ENCODE results near the gene FRMPD1.

Gene FRMPD1

DNA sequence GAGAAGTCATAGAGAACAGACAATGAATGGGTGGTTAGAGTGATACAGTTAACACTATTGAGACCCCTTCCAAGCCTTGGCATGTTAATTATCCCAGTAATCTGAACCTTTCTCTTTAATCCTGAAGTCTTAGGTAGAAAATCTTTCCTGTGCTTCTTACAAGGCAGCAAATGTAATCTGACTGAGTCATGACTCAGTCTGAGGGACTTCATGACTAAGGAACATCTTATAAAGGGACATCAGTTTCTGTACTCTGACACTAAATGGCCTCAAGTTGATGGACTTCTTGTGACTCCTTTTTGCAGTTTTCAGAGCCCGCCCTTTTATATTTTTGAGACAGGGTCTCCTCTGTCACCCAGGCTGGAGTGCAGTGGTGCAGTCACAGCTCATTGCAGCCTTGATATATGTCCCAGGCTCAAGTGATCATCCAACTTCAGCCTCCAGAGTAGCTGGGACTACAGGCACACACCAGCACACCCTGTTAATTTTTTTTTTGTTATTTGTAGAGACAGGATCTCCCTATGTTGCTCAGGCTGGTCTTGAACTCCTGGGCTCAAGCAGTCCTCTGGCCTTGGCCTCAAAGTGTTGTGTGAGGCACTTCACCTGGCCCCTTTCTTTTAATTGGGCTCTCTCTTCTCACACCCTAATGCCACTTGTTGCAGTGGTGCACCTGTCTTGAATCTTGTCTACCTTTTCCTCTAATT, 124.6 kb downstream of the FRMPD1 start:
- Histone ChIP-seq H3K27ac (ENCODE audit: low read depth, low read length) (no peak overlapping the region), H2BK120ac (ENCODE audit: low read depth, low read length) (no peak overlapping the region), H3K18ac (ENCODE audit: low read length) (no peak overlapping the region), H3K4me1 (ENCODE audit: control insufficient read depth, low read depth, low read length) (no peaks in the 10 kb centered on the region), H3K79me1 (ENCODE audit: low read length) (no peaks in the 10 kb centered on the region), H3K36me3 (ENCODE audit: control insufficient read depth, insufficient read depth, low read length) (peaks cover 6% of the 10 kb centered on the region), H3K4me3 (ENCODE audit: low read length) (no peak overlapping the region), H3K23ac (ENCODE audit: low read length) (no peak overlapping the region), H4K8ac (ENCODE audit: low read depth, low read length) (no peak overlapping the region), H2BK15ac (replicated peaks; ENCODE audit: low read depth) (no peak overlapping the region), H2AK5ac (ENCODE audit: low read length) (no peak overlapping the region), H3K4ac (ENCODE audit: low read depth, low read length) (no peak overlapping the region), H4K5ac (ENCODE audit: low read length) (no peak overlapping the region), H3K4me2 (ENCODE audit: low read length) (no peak overlapping the region), H3K79me2 (ENCODE audit: control insufficient read depth, insufficient read depth, low read length) (no peaks in the 10 kb centered on the region), H3K56ac (ENCODE audit: low read length) (no peak overlapping the region), H3K9ac (ENCODE audit: low read length) (no peak overlapping the region), H3K27me3 (ENCODE audit: insufficient read depth, low read length, poor library complexity) (no peaks in the 10 kb centered on the region), H2BK5ac (ENCODE audit: low read length) (no peak overlapping the region)
- DNase-seq: no peak
- WGBS (ENCODE audit: extremely low coverage, insufficient coverage, low lambda C conversion rate): no CpG with 5 or more reads among the region's 1 CpG

DNA sequence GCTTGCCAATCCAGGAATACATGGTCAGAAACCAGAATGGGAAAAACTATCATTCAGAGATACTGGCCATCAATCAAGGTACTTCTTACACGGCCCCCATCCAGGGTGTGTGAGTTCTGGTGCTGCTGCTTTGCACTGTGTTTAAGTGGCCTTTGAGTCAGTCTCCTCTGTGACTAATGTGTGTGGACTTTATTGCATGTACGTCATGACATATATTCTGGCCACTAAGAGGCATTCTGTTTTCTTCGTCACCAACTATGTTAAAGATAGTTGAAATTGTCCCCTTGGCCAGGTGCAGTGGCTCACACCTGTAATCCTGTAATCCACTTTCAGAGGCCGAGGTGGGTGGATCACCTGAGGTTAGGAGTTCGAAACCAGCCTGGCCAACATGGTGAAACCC, 125.6 kb downstream of the FRMPD1 start:
- no peak overlapping the region for H3K9ac ChIP-seq (ENCODE audit: low read length)
- H3K4me2 ChIP-seq (ENCODE audit: low read length): no peak overlapping the region
- H3K36me3 ChIP-seq (ENCODE audit: control insufficient read depth, insufficient read depth, low read length): peaks cover 6% of the 10 kb centered on the region
- no peak overlapping the region for H2BK120ac ChIP-seq (ENCODE audit: low read depth, low read length)
- H3K79me2 ChIP-seq (ENCODE audit: control insufficient read depth, insufficient read depth, low read length): no peaks in the 10 kb centered on the region
- no CpG with 5 or more reads among the region's 5 CpGs for WGBS (ENCODE audit: extremely low coverage, insufficient coverage, low lambda C conversion rate)
- H3K4me3 ChIP-seq (ENCODE audit: low read length): no peak overlapping the region
- H2AK5ac ChIP-seq (ENCODE audit: low read length): no peak overlapping the region
- H3K23ac ChIP-seq (ENCODE audit: low read length): no peak overlapping the region
- no peak overlapping the region for H4K5ac ChIP-seq (ENCODE audit: low read length)
- H3K27ac ChIP-seq (ENCODE audit: low read depth, low read length): no peak overlapping the region
- no peak overlapping the region for H3K56ac ChIP-seq (ENCODE audit: low read length)
- H2BK5ac ChIP-seq (ENCODE audit: low read length): no peak overlapping the region
- no peak overlapping the region for H3K18ac ChIP-seq (ENCODE audit: low read length)
- no peaks in the 10 kb centered on the region for H3K4me1 ChIP-seq (ENCODE audit: control insufficient read depth, low read depth, low read length)
- peaks cover 2% of the 10 kb centered on the region for H3K79me1 ChIP-seq (ENCODE audit: low read length)
- no peak overlapping the region for H4K8ac ChIP-seq (ENCODE audit: low read depth, low read length)
- H3K4ac ChIP-seq (ENCODE audit: low read depth, low read length): no peak overlapping the region
- H2BK15ac ChIP-seq (replicated peaks; ENCODE audit: low read depth): no peak overlapping the region
- DNase-seq: no peak
- no peaks in the 10 kb centered on the region for H3K27me3 ChIP-seq (ENCODE audit: insufficient read depth, low read length, poor library complexity)

DNA sequence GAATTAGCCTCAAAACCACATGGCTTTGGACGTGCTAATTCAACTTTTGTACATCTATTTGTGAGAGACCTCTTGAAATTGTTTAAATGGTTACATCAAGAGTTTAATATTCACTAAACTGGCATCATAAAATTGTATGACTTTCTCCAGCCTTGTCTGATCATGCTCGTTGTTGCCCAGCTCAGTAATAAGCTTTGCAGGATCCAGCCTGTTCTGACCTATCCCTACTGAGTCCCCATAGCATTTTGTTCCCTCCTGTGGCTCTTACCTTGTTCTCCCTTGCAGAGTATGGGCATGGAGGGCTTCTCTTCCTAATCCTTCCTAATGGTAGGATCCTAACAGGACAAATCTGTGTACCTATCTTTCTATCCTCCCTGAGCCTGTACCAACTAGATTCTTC, 127.8 kb downstream of the FRMPD1 start:
- no peak for DNase-seq
- Histone ChIP-seq H2BK5ac (ENCODE audit: low read length) (no peak overlapping the region), H3K23ac (ENCODE audit: low read length) (no peak overlapping the region), H3K9ac (ENCODE audit: low read length) (no peak overlapping the region), H4K8ac (ENCODE audit: low read depth, low read length) (no peak overlapping the region), H3K27me3 (ENCODE audit: insufficient read depth, low read length, poor library complexity) (no peaks in the 10 kb centered on the region), H3K79me1 (ENCODE audit: low read length) (peaks cover 16% of the 10 kb centered on the region), H3K56ac (ENCODE audit: low read length) (no peak overlapping the region), H3K4me3 (ENCODE audit: low read length) (no peak overlapping the region), H2AK5ac (ENCODE audit: low read length) (no peak overlapping the region), H3K4ac (ENCODE audit: low read depth, low read length) (no peak overlapping the region), H3K36me3 (ENCODE audit: control insufficient read depth, insufficient read depth, low read length) (peaks cover 15% of the 10 kb centered on the region), H4K5ac (ENCODE audit: low read length) (no peak overlapping the region), H2BK120ac (ENCODE audit: low read depth, low read length) (no peak overlapping the region), H3K4me2 (ENCODE audit: low read length) (no peak overlapping the region), H3K18ac (ENCODE audit: low read length) (no peak overlapping the region), H2BK15ac (replicated peaks; ENCODE audit: low read depth) (no peak overlapping the region), H3K79me2 (ENCODE audit: control insufficient read depth, insufficient read depth, low read length) (peaks cover 9% of the 10 kb centered on the region), H3K27ac (ENCODE audit: low read depth, low read length) (no peak overlapping the region), H3K4me1 (ENCODE audit: control insufficient read depth, low read depth, low read length) (no peaks in the 10 kb centered on the region)
- WGBS (ENCODE audit: extremely low coverage, insufficient coverage, low lambda C conversion rate): no CpG with 5 or more reads among the region's 2 CpGs

DNA sequence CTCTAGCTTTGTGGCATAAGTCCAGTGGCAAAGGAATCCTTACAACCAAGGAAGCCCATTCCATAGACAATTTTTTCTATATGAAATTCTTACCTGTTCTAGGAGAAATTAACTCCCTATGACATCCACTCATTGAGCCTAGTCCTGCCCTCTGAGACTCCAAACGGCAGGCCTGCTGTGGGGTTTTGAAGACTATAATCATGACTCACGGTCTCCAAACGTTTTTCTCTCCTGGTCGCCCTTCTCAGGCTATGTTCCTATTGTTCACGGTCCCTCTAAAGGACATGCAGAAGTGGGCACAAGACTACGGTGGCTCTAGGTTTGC, 133.5 kb downstream of the FRMPD1 start:
- peak overlapping the region; percentile 99 for H3K4me3 ChIP-seq (ENCODE audit: low read length)
- H2AK5ac ChIP-seq (ENCODE audit: low read length): no peak overlapping the region
- no peak overlapping the region for H3K18ac ChIP-seq (ENCODE audit: low read length)
- no peak overlapping the region for H3K23ac ChIP-seq (ENCODE audit: low read length)
- WGBS (ENCODE audit: extremely low coverage, insufficient coverage, low lambda C conversion rate): no CpG with 5 or more reads among the region's 6 CpGs
- peaks cover 21% of the 10 kb centered on the region for H3K79me2 ChIP-seq (ENCODE audit: control insufficient read depth, insufficient read depth, low read length)
- H3K27ac ChIP-seq (ENCODE audit: low read depth, low read length): no peak overlapping the region
- peak overlapping the region; percentile 99 for H3K56ac ChIP-seq (ENCODE audit: low read length)
- H3K9ac ChIP-seq (ENCODE audit: low read length): peak overlapping the region; percentile 98
- H4K5ac ChIP-seq (ENCODE audit: low read length): no peak overlapping the region
- H2BK5ac ChIP-seq (ENCODE audit: low read length): no peak overlapping the region
- peaks cover 9% of the 10 kb centered on the region for H3K36me3 ChIP-seq (ENCODE audit: control insufficient read depth, insufficient read depth, low read length)
- peaks cover 17% of the 10 kb centered on the region for H3K79me1 ChIP-seq (ENCODE audit: low read length)
- no peaks in the 10 kb centered on the region for H3K4me1 ChIP-seq (ENCODE audit: control insufficient read depth, low read depth, low read length)
- H3K4me2 ChIP-seq (ENCODE audit: low read length): peak overlapping the region; percentile 82
- H2BK15ac ChIP-seq (replicated peaks; ENCODE audit: low read depth): no peak overlapping the region
- peak overlapping the region; percentile 0 for H4K8ac ChIP-seq (ENCODE audit: low read depth, low read length)
- no peak overlapping the region for H2BK120ac ChIP-seq (ENCODE audit: low read depth, low read length)
- H3K4ac ChIP-seq (ENCODE audit: low read depth, low read length): no peak overlapping the region
- DNase-seq: no peak
- no peaks in the 10 kb centered on the region for H3K27me3 ChIP-seq (ENCODE audit: insufficient read depth, low read length, poor library complexity)

DNA sequence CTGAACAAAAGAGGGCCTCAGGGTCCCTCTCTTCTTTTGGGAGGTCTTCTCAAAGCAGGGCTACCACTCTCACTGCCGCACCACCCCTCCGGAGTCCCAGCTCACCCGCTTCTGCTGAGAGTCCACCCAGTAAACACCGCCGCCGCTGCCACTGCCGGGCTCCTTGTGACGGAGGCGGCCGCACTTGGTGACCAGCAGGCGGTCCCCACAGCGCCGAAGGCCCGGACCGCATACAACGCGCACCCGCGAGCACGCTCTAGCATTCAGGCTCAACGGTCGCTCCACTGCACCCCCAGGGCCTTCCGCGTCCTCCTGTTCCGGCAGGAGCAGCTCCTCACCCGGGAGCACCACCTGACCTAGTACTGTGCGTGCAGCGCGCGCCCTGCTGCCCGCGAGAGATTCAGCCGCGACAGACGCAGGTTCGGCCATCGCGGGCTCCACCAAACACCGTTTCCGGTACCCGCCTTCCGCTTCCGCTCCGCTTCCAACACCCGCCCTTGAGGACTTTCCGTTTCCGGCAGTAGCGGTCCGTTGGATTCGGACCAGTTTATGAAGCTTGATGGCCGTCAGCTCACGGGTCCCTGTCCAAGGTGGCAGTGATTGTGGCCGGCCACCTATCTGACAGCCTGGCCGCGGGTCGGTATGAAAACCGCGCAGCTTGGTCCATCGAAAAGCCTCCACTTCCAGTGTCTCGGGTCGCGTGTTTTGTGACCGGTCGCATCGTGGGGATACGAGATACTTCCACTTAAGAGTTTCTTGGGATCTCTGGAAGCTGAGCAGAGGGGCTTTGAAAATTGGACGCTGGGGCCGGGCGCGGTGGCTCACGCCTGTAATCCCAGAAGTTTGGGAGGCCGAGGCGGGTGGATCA, 134.1 kb downstream of the FRMPD1 start, which contains the start of gene EXOSC3:
Gene EXOSC3, minus strand, starts transcription at position 449 of the 868 bp plus-strand sequence. Its CDS starts 20 bp downstream, at position 429.
- no peak within 1 kb of the TSS for H3K23ac ChIP-seq (ENCODE audit: low read length)
- H3K4ac ChIP-seq (ENCODE audit: low read depth, low read length): no peak within 1 kb of the TSS
- peak; percentile 97 for DNase-seq
- peaks cover 17% of the 10 kb centered on the region for H3K79me1 ChIP-seq (ENCODE audit: low read length)
- H3K36me3 ChIP-seq (ENCODE audit: control insufficient read depth, insufficient read depth, low read length): peaks cover 9% of the 10 kb centered on the region
- H2BK120ac ChIP-seq (ENCODE audit: low read depth, low read length): no peak within 1 kb of the TSS
- peak within 1 kb of the TSS; percentile 99 for H3K56ac ChIP-seq (ENCODE audit: low read length)
- H2BK5ac ChIP-seq (ENCODE audit: low read length): no peak within 1 kb of the TSS
- peak within 1 kb of the TSS; percentile 99 for H3K4me3 ChIP-seq (ENCODE audit: low read length)
- H3K79me2 ChIP-seq (ENCODE audit: control insufficient read depth, insufficient read depth, low read length): peaks cover 21% of the 10 kb centered on the region
- peak within 1 kb of the TSS; percentile 98 for H3K9ac ChIP-seq (ENCODE audit: low read length)
- H3K27me3 ChIP-seq (ENCODE audit: insufficient read depth, low read length, poor library complexity): no peaks in the 10 kb centered on the region
- WGBS (ENCODE audit: extremely low coverage, insufficient coverage, low lambda C conversion rate): no CpG with 5 or more reads among the region's 73 CpGs
- no peak within 1 kb of the TSS for H2AK5ac ChIP-seq (ENCODE audit: low read length)
- H4K8ac ChIP-seq (ENCODE audit: low read depth, low read length): peak within 1 kb of the TSS; percentile 0
- H3K4me1 ChIP-seq (ENCODE audit: control insufficient read depth, low read depth, low read length): no peaks in the 10 kb centered on the region
- H3K18ac ChIP-seq (ENCODE audit: low read length): peak within 1 kb of the TSS; percentile 52
- peak within 1 kb of the TSS; percentile 82 for H3K4me2 ChIP-seq (ENCODE audit: low read length)
- no peak within 1 kb of the TSS for H2BK15ac ChIP-seq (replicated peaks; ENCODE audit: low read depth)
- no peak within 1 kb of the TSS for H4K5ac ChIP-seq (ENCODE audit: low read length)
- H3K27ac ChIP-seq (ENCODE audit: low read depth, low read length): peak within 1 kb of the TSS; percentile 72
